Kidney epithelial cell (primary cell): Measurements from ENCODE around the gene KIF4A. TPM values are rescaled to one million over a fixed set of nuclear protein-coding genes. Genes with fewer than 3 reads are reported as not detected.
"Not testable (repeated sequence)": the region's sequence is repeated elsewhere in the genome, so short reads cannot be mapped to it uniquely, and the experiment has no call there.

Experiments
- DNase-seq: peaks from one replicate; pipeline ENCODE4 v3.0.0-alpha.2; 2010; ENCODE audit warnings: low read depth
- H3K27me3 ChIP-seq: 2 replicates; pipeline ENCODE4 v1.6.0; 2011; ENCODE audit warnings: low read length; ENCODE audit not compliant: control insufficient read depth, insufficient read depth
- H3K36me3 ChIP-seq: 2 replicates; pipeline ENCODE4 v1.5.1; 2011; ENCODE audit warnings: low read length; ENCODE audit not compliant: control insufficient read depth, insufficient read depth
- H3K4me3 ChIP-seq: 2 replicates; pipeline ENCODE4 v1.5.1; 2011; ENCODE audit warnings: low read depth, mild to moderate bottlenecking, control low read depth, low read length
- total RNA-seq: library from RNA; depleted of rRNA; stranded (reverse); fragments of >200 nt; gene quantifications from 2 replicates; pipeline ENCODE4 v1.2.3, GENCODE V29; 2015
- TF ChIP-seq, protein P1 (sequence below): IDR thresholded peaks from 2 replicates; pipeline ENCODE4 v1.5.1; 2011; ENCODE audit warnings: mild to moderate bottlenecking, moderate library complexity, low read length, control low read depth, inconsistent platforms; ENCODE audit not compliant: insufficient read depth, poor library complexity, severe bottlenecking

Gene KIF4A
- total RNA-seq, 1 donor from 2014 or later, result 4.8 TPM

DNA sequence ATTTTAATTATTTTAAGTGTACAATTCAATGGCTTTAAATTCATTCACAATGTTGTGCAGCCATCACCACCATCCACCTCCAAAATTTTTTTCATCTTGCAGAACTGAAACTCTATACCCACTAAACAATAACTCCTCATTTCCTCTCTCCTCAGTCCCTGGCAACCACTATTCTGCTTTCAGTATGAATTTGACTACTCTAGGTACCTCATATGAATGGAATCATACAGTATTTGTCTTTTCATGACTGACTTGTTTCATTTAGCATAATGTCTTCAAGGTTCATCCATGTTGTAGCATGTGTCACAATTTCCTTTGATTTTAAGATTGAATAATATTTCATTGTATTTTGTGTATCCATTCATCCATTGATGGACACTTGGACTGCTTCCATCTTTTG lies 46.9 kb downstream of the KIF4A start:
- no peaks in the 10 kb centered on the region for H3K36me3 ChIP-seq
- H3K27me3 ChIP-seq, result no peaks in the 10 kb centered on the region
- TF ChIP-seq, protein P1, sequence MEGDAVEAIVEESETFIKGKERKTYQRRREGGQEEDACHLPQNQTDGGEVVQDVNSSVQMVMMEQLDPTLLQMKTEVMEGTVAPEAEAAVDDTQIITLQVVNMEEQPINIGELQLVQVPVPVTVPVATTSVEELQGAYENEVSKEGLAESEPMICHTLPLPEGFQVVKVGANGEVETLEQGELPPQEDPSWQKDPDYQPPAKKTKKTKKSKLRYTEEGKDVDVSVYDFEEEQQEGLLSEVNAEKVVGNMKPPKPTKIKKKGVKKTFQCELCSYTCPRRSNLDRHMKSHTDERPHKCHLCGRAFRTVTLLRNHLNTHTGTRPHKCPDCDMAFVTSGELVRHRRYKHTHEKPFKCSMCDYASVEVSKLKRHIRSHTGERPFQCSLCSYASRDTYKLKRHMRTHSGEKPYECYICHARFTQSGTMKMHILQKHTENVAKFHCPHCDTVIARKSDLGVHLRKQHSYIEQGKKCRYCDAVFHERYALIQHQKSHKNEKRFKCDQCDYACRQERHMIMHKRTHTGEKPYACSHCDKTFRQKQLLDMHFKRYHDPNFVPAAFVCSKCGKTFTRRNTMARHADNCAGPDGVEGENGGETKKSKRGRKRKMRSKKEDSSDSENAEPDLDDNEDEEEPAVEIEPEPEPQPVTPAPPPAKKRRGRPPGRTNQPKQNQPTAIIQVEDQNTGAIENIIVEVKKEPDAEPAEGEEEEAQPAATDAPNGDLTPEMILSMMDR, result no peak
- H3K4me3 ChIP-seq, result no peak overlapping the region
- DNase-seq, result no peak

DNA sequence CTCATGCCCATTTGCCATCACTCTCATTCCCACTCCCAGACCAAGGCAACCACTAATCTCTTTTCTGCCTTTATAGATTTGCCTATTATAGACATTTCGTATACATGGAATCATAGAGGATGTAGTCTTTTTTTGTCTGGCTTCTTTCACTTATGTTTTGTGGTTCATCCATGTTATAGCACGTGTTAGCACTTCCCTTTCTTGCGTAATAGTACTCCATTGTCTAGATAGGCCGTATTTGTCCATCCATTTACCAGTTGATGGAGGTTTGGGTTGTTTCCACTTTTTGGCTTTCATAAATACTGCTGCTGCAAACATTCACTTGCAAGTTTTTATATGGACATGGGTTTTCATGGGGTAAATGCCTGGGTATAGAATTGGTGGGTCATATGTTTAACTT lies 48.4 kb downstream of the KIF4A start:
- no peak for DNase-seq
- H3K36me3 ChIP-seq, result no peaks in the 10 kb centered on the region
- TF ChIP-seq, protein P1, result no peak
- no peaks in the 10 kb centered on the region for H3K27me3 ChIP-seq
- no peak overlapping the region for H3K4me3 ChIP-seq

GRCh38 chrX:70343435-70343834 lies 53.5 kb downstream of the KIF4A start:
- H3K36me3 ChIP-seq, result no peaks in the 10 kb centered on the region
- DNase-seq, result no peak
- H3K27me3 ChIP-seq, result no peaks in the 10 kb centered on the region
- no peak overlapping the region for H3K4me3 ChIP-seq
- TF ChIP-seq, protein P1, result no peak

- Histone ChIP-seq H3K4me3 (no peak overlapping the region), H3K36me3 (no peaks in the 10 kb centered on the region), H3K27me3 (no peaks in the 10 kb centered on the region)
- DNase-seq, result no peak
- TF ChIP-seq, protein P1, result no peak
These were observed 56.6 kb downstream of the KIF4A start for GRCh38 chrX:70346418-70347070.

- not testable (repeated sequence) for H3K4me3 ChIP-seq, H3K36me3 ChIP-seq, H3K27me3 ChIP-seq, DNase-seq
These were observed 58.9 kb downstream of the KIF4A start for GRCh38 chrX:70348825-70349224.

DNA sequence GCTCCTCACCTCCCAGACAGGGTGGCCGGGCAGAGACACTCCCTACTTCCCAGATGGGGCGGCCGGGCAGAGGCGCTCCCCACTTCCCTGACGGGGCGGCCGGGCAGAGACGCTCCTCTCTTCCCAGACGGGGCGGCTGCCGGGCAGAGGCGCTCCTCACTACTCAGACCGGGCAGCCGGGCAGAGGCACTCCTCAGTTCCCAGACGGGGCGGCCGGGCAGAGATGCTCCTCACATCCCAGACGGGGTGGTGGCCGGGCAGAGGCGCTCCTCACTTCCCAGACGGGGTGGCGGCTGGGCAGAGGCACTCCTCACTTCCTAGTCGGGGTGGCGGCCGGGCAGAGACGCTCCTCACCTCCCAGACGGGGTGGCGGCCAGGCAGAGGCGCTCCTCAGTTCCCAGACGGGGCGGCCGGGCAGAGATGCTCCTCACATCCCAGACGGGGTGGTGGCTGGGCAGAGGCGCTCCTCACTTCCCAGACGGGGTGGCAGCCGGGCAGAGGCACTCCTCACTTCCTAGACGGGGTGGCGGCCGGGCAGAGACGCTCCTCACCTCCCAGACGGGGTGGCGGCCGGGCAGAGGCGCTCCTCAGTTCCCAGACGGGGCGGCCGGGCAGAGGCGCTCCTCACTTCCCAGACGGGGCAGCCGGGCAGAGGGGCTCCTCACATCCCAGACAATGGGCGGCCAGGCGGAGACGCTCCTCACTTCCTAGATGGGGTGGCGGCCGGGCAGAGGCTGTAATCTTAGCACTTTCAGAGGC lies 59.6 kb downstream of the KIF4A start:
- H3K4me3 ChIP-seq, H3K27me3 ChIP-seq, H3K36me3 ChIP-seq, DNase-seq: not testable (repeated sequence)

GRCh38 chrX:70352496-70352895 lies 62.6 kb downstream of the KIF4A start:
- H3K27me3 ChIP-seq, result no peaks in the 10 kb centered on the region
- TF ChIP-seq, protein P1, result no peak
- DNase-seq, result no peak
- no peaks in the 10 kb centered on the region for H3K36me3 ChIP-seq
- H3K4me3 ChIP-seq, result no peak overlapping the region
